Urothelium cell line (cell line): Measurements from ENCODE around the gene LRRC4B.

Experiments
- DNase-seq: peaks from one replicate; pipeline ENCODE4 v3.0.0; 2011; ENCODE audit warnings: low spot score, mixed read lengths
- FAIRE-seq: peaks from 2 replicates; lab custom pipeline; 2011; peaks lifted over from hg19 to GRCh38; lab: Jason Lieb, UNC

LRRC4B gene

GRCh38 chr19:50510121-50510670 lies 58.0 kb downstream of the LRRC4B start:
- FAIRE-seq: no peak
- DNase-seq: no peak

GRCh38 chr19:50509366-50509765 lies 58.9 kb downstream of the LRRC4B start:
- DNase-seq (no peak), FAIRE-seq (no peak)

GRCh38 chr19:50508843-50509190 lies 59.4 kb downstream of the LRRC4B start:
- no peak for FAIRE-seq
- no peak for DNase-seq

GRCh38 chr19:50507376-50507775 lies 60.9 kb downstream of the LRRC4B start:
- DNase-seq: no peak
- no peak for FAIRE-seq

- no peak for DNase-seq
- no peak for FAIRE-seq
Measured at GRCh38 chr19:50506700-50507099, 61.5 kb downstream of the LRRC4B start.

GRCh38 chr19:50505856-50506611 lies 62.2 kb downstream of the LRRC4B start:
- no peak for FAIRE-seq
- no peak for DNase-seq

GRCh38 chr19:50501568-50502475 lies 66.4 kb downstream of the LRRC4B start:
- DNase-seq: no peak
- no peak for FAIRE-seq

- no peak for DNase-seq
- no peak for FAIRE-seq
Measured at GRCh38 chr19:50501186-50501567, 67.1 kb downstream of the LRRC4B start.

GRCh38 chr19:50500753-50501151 lies 67.5 kb downstream of the LRRC4B start:
- no peak for FAIRE-seq
- DNase-seq: no peak

GRCh38 chr19:50500060-50500752 lies 68.0 kb downstream of the LRRC4B start:
- peak; percentile 40 for DNase-seq

GRCh38 chr19:50498219-50499056 lies 69.8 kb downstream of the LRRC4B start:
- no peak for FAIRE-seq
- DNase-seq: no peak

More at GRCh38 chr19:50500060-50500752, 68.0 kb downstream of the LRRC4B start:
- peak; percentile 52 for FAIRE-seq

GRCh38 chr19:50497022-50497405 lies 71.2 kb downstream of the LRRC4B start:
- no peak for DNase-seq
- FAIRE-seq: no peak

- DNase-seq: peak; percentile 72
- peak; percentile 42 for FAIRE-seq
Measured at GRCh38 chr19:50496189-50497021, 71.8 kb downstream of the LRRC4B start.

GRCh38 chr19:50495020-50495531 lies 73.2 kb downstream of the LRRC4B start:
- DNase-seq (no peak), FAIRE-seq (no peak)

GRCh38 chr19:50494186-50495019 lies 73.8 kb downstream of the LRRC4B start:
- no peak for DNase-seq
- FAIRE-seq: no peak

GRCh38 chr19:50493171-50493570 lies 75.1 kb downstream of the LRRC4B start:
- FAIRE-seq (no peak), DNase-seq (no peak)

- FAIRE-seq (no peak), DNase-seq (no peak)
Measured at GRCh38 chr19:50492303-50493052, 75.8 kb downstream of the LRRC4B start.
